ENCODE measurements around the gene PACS2.

The PACS2 gene

GRCh38 chr14:105335735-105336476 is 21.4 kb downstream of the PACS2 start:
- Histone ChIP-seq H2BK120ac (ENCODE audit: low read depth, low read length) (no peak overlapping the region), H2BK15ac (replicated peaks; ENCODE audit: low read depth) (no peak overlapping the region), H3K36me3 (ENCODE audit: control insufficient read depth, insufficient read depth, low read length) (no peaks in the 10 kb centered on the region), H4K8ac (ENCODE audit: low read depth, low read length) (no peak overlapping the region), H3K23ac (ENCODE audit: low read length) (no peak overlapping the region), H3K27ac (ENCODE audit: low read depth, low read length) (no peak overlapping the region), H3K4ac (ENCODE audit: low read depth, low read length) (no peak overlapping the region), H3K27me3 (ENCODE audit: insufficient read depth, low read length, poor library complexity) (no peaks in the 10 kb centered on the region), H3K18ac (ENCODE audit: low read length) (no peak overlapping the region), H4K5ac (ENCODE audit: low read length) (no peak overlapping the region), H3K4me2 (ENCODE audit: low read length) (no peak overlapping the region), H3K79me2 (ENCODE audit: control insufficient read depth, insufficient read depth, low read length) (no peaks in the 10 kb centered on the region), H2AK5ac (ENCODE audit: low read length) (no peak overlapping the region), H3K9ac (ENCODE audit: low read length) (no peak overlapping the region), H3K4me1 (ENCODE audit: control insufficient read depth, low read depth, low read length) (no peaks in the 10 kb centered on the region), H3K56ac (ENCODE audit: low read length) (no peak overlapping the region), H2BK5ac (ENCODE audit: low read length) (no peak overlapping the region), H3K4me3 (ENCODE audit: low read length) (no peak overlapping the region), H3K79me1 (ENCODE audit: low read length) (peaks cover 13% of the 10 kb centered on the region)
- DNase-seq: no peak
- WGBS (ENCODE audit: extremely low coverage, insufficient coverage, low lambda C conversion rate): no CpG with 5 or more reads among the region's 33 CpGs

- Histone ChIP-seq H3K79me1 (ENCODE audit: low read length) (peaks cover 12% of the 10 kb centered on the region), H3K27me3 (ENCODE audit: insufficient read depth, low read length, poor library complexity) (no peaks in the 10 kb centered on the region), H2BK120ac (ENCODE audit: low read depth, low read length) (no peak overlapping the region), H3K4ac (ENCODE audit: low read depth, low read length) (no peak overlapping the region), H2AK5ac (ENCODE audit: low read length) (no peak overlapping the region), H3K36me3 (ENCODE audit: control insufficient read depth, insufficient read depth, low read length) (no peaks in the 10 kb centered on the region), H4K8ac (ENCODE audit: low read depth, low read length) (no peak overlapping the region), H3K27ac (ENCODE audit: low read depth, low read length) (no peak overlapping the region), H3K4me2 (ENCODE audit: low read length) (no peak overlapping the region), H3K4me3 (ENCODE audit: low read length) (no peak overlapping the region), H3K56ac (ENCODE audit: low read length) (no peak overlapping the region), H2BK5ac (ENCODE audit: low read length) (no peak overlapping the region), H3K4me1 (ENCODE audit: control insufficient read depth, low read depth, low read length) (no peaks in the 10 kb centered on the region), H3K9ac (ENCODE audit: low read length) (no peak overlapping the region), H3K23ac (ENCODE audit: low read length) (no peak overlapping the region), H2BK15ac (replicated peaks; ENCODE audit: low read depth) (no peak overlapping the region), H4K5ac (ENCODE audit: low read length) (no peak overlapping the region), H3K79me2 (ENCODE audit: control insufficient read depth, insufficient read depth, low read length) (no peaks in the 10 kb centered on the region), H3K18ac (ENCODE audit: low read length) (no peak overlapping the region)
- WGBS (ENCODE audit: extremely low coverage, insufficient coverage, low lambda C conversion rate): no CpG with 5 or more reads among the region's 26 CpGs
- no peak for DNase-seq
Measured at GRCh38 chr14:105336477-105337287, 22.1 kb downstream of the PACS2 start.

- no peak overlapping the region for H3K27ac ChIP-seq (ENCODE audit: low read depth, low read length)
- no peak overlapping the region for H4K8ac ChIP-seq (ENCODE audit: low read depth, low read length)
- H3K23ac ChIP-seq (ENCODE audit: low read length): no peak overlapping the region
- no peaks in the 10 kb centered on the region for H3K4me1 ChIP-seq (ENCODE audit: control insufficient read depth, low read depth, low read length)
- no peaks in the 10 kb centered on the region for H3K27me3 ChIP-seq (ENCODE audit: insufficient read depth, low read length, poor library complexity)
- H3K56ac ChIP-seq (ENCODE audit: low read length): no peak overlapping the region
- no peak overlapping the region for H3K18ac ChIP-seq (ENCODE audit: low read length)
- H3K79me2 ChIP-seq (ENCODE audit: control insufficient read depth, insufficient read depth, low read length): no peaks in the 10 kb centered on the region
- no peak overlapping the region for H2BK5ac ChIP-seq (ENCODE audit: low read length)
- no peak overlapping the region for H3K4ac ChIP-seq (ENCODE audit: low read depth, low read length)
- no peak overlapping the region for H2AK5ac ChIP-seq (ENCODE audit: low read length)
- no peak overlapping the region for H4K5ac ChIP-seq (ENCODE audit: low read length)
- no peak overlapping the region for H3K4me3 ChIP-seq (ENCODE audit: low read length)
- no peaks in the 10 kb centered on the region for H3K36me3 ChIP-seq (ENCODE audit: control insufficient read depth, insufficient read depth, low read length)
- H2BK15ac ChIP-seq (replicated peaks; ENCODE audit: low read depth): no peak overlapping the region
- H2BK120ac ChIP-seq (ENCODE audit: low read depth, low read length): no peak overlapping the region
- H3K79me1 ChIP-seq (ENCODE audit: low read length): peaks cover 12% of the 10 kb centered on the region
- WGBS (ENCODE audit: extremely low coverage, insufficient coverage, low lambda C conversion rate): no CpG with 5 or more reads among the region's 6 CpGs
- no peak for DNase-seq
- no peak overlapping the region for H3K9ac ChIP-seq (ENCODE audit: low read length)
- H3K4me2 ChIP-seq (ENCODE audit: low read length): no peak overlapping the region
Measured at GRCh38 chr14:105337433-105337832, 22.9 kb downstream of the PACS2 start.

- Histone ChIP-seq H3K4me2 (ENCODE audit: low read length) (no peak overlapping the region), H4K8ac (ENCODE audit: low read depth, low read length) (no peak overlapping the region), H4K5ac (ENCODE audit: low read length) (no peak overlapping the region), H3K27ac (ENCODE audit: low read depth, low read length) (no peak overlapping the region), H3K27me3 (ENCODE audit: insufficient read depth, low read length, poor library complexity) (no peaks in the 10 kb centered on the region), H3K79me1 (ENCODE audit: low read length) (peaks cover 9% of the 10 kb centered on the region), H2BK120ac (ENCODE audit: low read depth, low read length) (no peak overlapping the region), H3K56ac (ENCODE audit: low read length) (no peak overlapping the region), H3K9ac (ENCODE audit: low read length) (no peak overlapping the region), H3K23ac (ENCODE audit: low read length) (no peak overlapping the region), H3K36me3 (ENCODE audit: control insufficient read depth, insufficient read depth, low read length) (no peaks in the 10 kb centered on the region), H3K4ac (ENCODE audit: low read depth, low read length) (no peak overlapping the region), H2AK5ac (ENCODE audit: low read length) (no peak overlapping the region), H2BK5ac (ENCODE audit: low read length) (no peak overlapping the region), H3K79me2 (ENCODE audit: control insufficient read depth, insufficient read depth, low read length) (no peaks in the 10 kb centered on the region), H2BK15ac (replicated peaks; ENCODE audit: low read depth) (no peak overlapping the region), H3K4me1 (ENCODE audit: control insufficient read depth, low read depth, low read length) (no peaks in the 10 kb centered on the region), H3K18ac (ENCODE audit: low read length) (no peak overlapping the region), H3K4me3 (ENCODE audit: low read length) (no peak overlapping the region)
- no peak for DNase-seq
- no CpG with 5 or more reads among the region's 18 CpGs for WGBS (ENCODE audit: extremely low coverage, insufficient coverage, low lambda C conversion rate)
Measured at GRCh38 chr14:105337966-105338741, 23.6 kb downstream of the PACS2 start.

- DNase-seq: no peak
- H3K4ac ChIP-seq (ENCODE audit: low read depth, low read length): no peak overlapping the region
- H4K8ac ChIP-seq (ENCODE audit: low read depth, low read length): no peak overlapping the region
- H3K4me2 ChIP-seq (ENCODE audit: low read length): no peak overlapping the region
- H2AK5ac ChIP-seq (ENCODE audit: low read length): no peak overlapping the region
- no peak overlapping the region for H3K4me3 ChIP-seq (ENCODE audit: low read length)
- H3K4me1 ChIP-seq (ENCODE audit: control insufficient read depth, low read depth, low read length): no peaks in the 10 kb centered on the region
- H3K79me2 ChIP-seq (ENCODE audit: control insufficient read depth, insufficient read depth, low read length): no peaks in the 10 kb centered on the region
- no peak overlapping the region for H3K18ac ChIP-seq (ENCODE audit: low read length)
- no peaks in the 10 kb centered on the region for H3K36me3 ChIP-seq (ENCODE audit: control insufficient read depth, insufficient read depth, low read length)
- peaks cover 7% of the 10 kb centered on the region for H3K79me1 ChIP-seq (ENCODE audit: low read length)
- H2BK15ac ChIP-seq (replicated peaks; ENCODE audit: low read depth): no peak overlapping the region
- no CpG with 5 or more reads among the region's 20 CpGs for WGBS (ENCODE audit: extremely low coverage, insufficient coverage, low lambda C conversion rate)
- H3K27ac ChIP-seq (ENCODE audit: low read depth, low read length): no peak overlapping the region
- H3K27me3 ChIP-seq (ENCODE audit: insufficient read depth, low read length, poor library complexity): no peaks in the 10 kb centered on the region
- no peak overlapping the region for H3K23ac ChIP-seq (ENCODE audit: low read length)
- no peak overlapping the region for H3K56ac ChIP-seq (ENCODE audit: low read length)
- no peak overlapping the region for H4K5ac ChIP-seq (ENCODE audit: low read length)
- no peak overlapping the region for H2BK5ac ChIP-seq (ENCODE audit: low read length)
- H3K9ac ChIP-seq (ENCODE audit: low read length): no peak overlapping the region
- no peak overlapping the region for H2BK120ac ChIP-seq (ENCODE audit: low read depth, low read length)
Measured at GRCh38 chr14:105340821-105341733, 26.5 kb downstream of the PACS2 start.
